CD4-positive, alpha-beta T cell treated with Interferon gamma for 1 hour (primary cell): ENCODE measurements around the gene SCT.
"Not testable (repeated sequence)": the region's sequence is repeated elsewhere in the genome, so short reads cannot be mapped to it uniquely, and the experiment has no call there.

Experiments used
- DNase-seq: peaks from one replicate; pipeline ENCODE4 v3.0.0-alpha.2; 2020

SCT gene, protein sequence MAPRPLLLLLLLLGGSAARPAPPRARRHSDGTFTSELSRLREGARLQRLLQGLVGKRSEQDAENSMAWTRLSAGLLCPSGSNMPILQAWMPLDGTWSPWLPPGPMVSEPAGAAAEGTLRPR

DNA sequence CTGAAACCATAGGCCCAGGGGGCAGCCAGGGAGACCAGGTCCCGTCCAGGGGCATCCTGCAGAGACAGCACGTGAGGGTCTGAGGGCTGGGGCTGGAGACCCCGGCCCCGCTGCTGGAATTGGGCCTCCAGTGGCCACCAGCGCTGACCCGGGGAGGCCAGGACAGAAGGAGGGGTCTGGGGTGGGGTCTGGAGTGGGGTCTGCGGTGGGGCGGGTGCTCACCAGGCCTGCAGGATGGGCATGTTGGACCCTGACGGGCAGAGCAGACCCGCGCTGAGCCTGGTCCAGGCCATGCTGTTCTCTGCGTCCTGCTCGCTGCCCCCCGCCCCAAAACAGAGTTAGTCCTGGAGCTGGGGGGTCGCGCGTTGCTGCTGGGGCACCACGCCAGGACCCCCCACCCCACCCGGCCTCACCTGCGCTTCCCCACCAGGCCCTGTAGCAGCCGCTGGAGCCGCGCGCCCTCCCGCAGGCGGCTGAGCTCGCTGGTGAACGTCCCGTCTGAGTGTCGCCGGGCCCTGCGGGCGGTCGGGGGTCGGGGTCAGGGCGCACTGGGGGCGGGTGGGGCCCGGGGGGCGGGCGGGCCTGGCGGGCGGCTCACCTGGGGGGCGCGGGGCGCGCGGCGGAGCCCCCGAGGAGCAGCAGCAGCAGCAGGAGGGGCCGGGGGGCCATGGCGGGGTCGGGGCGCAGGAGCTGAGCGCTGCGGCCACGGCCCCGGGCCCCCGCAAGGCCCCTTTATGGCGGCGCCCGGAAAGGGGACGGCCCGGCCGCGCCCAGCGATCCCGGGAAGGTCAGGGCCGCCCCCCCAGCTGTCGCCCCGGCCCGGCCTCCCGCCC, at the start of gene SCT:
TSS of gene SCT (minus strand) at position 707 of the 833 bp plus-strand sequence. CDS start at position 669, 38 bp downstream.
- DNase-seq: no peak

DNA sequence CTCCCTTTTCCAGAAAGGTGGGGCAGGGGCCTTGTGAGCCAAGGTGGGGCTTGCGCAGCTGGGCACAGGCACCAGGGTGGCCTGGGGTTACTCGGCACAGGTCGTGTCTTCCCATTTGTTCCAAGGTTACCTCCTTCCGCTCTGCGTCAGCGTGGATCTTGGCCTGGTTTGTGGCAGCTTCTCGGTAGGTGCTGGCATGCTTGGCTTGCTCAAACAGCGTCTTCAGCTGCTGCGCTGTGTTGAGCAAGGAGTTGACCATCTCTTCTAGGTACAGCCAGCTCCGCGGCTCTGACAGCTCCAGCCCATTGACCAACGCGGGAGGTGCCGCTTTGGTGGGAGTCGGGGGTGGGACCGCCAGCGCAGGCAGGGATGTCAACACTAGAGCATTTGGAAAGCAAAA, 47.4 kb upstream of the SCT start:
- no peak for DNase-seq

DNA sequence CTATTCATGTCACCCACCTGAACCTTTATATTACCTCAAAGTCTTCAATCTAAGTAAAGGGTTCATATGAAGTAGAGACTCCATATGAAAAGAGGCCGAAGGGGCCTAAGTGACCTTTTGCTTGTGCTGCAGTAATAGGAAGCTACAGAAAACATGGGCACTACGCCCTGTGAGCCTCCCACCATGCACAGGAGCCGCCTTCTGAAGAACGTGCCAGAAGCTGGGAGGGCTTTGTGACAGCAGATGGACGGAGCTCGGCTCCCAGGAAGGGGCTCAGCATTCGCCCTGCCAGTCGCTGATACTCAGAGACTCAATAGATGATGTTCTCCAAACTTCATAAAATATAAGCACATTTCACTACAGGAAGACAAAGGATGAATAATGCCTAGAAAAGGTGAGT, 46.9 kb upstream of the SCT start:
- DNase-seq: no peak

DNA sequence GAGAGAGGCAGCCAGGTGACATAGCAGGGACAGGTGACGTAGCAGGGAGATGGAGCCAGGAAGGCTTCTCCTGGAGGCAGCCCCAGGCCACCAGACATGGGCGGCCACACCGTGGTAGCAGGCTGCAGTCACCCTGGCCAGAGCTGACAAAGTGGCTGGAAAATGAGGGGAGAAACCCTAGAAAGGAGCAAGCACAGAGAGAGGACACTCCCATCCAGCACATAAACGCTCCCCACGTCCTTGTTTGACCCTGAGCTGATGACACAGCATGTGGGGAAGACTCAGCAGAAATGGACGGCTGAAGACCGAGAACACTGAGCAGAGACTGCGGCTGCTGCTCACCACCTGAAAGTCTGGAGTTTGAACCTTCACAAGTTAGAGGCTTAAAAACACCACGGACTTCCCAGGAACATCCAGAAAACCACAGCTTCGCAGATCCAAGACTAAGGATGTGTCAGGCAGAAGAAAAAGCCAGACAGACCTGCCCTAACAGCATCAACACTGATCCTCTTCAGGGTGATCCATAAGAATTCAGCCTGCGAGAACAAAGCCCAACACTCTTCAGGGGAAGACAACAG, 38.8 kb upstream of the SCT start:
- DNase-seq: no peak

DNA sequence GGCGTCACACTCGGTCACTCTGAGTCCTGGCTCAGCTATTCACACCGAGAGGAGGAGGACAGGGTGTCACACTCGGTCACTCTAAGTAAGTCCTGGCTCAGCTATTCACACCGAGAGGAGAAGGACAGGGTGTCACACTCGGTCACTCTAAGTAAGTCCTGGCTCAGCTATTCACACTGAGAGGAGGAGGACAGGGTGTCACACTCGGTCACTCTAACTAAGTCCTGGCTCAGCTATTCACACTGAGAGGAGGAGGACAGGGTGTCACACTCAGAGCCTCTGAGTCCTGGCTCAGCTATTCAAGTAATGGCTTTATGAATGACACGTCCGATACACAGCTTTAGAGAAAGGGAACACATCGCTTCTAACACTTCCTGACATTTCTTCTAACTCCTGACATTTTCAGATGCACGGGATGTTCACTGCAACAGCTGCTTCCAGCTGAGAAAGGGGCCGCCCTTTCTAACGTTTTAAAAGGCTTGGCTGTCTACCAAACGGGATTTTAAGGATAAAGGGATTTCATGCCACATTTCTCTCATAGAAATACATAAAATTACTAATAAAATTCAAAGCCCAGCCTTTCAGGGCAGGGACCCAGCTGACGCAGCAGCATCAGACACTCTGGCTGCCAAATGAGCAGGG, 38.2 kb upstream of the SCT start:
- no peak for DNase-seq

DNA sequence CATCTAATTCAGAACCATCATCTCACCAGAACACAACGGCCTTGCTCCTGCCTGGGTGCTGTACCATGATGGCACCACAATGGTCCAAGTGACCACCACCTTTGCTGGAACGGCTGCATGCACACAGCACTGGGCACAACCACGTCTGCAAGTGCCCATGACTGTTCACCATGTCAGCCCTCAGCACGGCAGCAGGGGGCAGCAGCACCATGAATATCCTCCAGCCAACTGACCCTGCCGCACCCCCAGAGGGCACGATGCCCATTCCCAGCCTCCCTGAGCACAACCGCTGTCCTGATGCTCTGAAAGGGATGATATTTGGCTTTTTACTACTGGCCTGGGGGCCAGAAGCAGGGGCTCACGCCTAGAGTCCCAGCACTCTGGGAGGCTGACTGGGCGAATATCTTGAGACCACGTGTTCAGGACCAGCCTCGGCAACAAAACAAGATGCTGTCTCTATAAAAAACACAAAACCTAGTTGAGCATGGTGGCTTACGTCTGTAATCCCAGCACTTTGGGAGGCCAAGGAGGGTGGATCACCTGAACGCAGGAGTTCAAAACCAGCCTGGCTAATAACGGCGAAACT, 35.8 kb upstream of the SCT start:
- peak; percentile 49 for DNase-seq

DNA sequence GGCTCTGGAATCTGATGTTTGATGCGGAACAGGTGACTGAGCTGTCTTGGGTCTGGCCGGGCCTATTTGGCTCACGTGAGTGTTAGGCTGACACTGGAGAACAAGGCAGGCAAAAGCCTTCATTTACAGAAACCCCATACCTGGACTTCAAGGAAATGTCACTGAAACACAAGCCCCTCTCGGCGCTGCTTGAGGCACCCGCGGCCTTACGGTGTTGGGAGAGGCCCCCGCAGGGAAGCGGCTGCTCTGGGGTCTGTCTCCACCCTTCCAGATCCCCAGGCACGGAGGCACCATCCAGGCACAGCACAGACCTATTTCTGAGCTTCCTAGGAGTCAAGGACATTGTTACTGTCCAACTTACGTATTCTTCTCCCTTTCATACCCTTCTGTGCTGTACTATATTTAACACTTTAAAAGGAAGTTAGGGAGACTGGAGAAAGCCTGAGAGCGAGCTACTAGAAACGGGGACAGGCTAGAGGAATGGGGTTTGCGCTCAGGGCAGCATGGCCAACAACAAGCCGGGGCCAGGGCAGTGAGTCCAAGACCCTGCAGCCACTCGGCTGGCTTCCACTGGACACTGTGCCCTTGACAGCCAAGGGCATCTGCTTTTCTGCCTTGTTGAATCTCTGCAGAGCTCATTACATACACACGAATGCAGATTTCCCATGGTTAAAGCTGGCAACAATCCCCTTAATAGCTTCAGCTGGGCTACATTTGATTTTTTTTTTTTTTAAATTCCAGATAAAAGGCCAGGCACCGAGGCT, 33.9 kb upstream of the SCT start:
- DNase-seq: no peak

DNA sequence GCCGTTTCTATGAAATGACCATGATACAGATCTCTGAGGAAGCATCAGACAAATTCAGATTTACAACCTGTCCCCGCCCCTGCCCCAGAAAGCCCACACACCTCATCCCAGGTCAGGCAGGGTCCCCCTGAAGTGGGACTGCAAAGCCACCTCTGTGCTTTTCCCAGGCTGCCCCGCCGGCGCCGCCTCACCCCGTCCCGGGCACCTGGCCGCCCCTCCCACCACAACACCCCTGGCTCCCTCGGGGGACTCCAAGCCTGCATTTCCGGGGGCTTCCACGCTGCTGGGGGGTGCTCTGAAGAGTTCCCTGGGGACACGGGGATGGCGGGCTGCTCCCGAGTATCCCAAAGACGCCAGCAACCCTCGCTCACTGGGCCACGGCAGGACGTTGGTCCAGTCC, 33.3 kb upstream of the SCT start:
- DNase-seq: no peak

DNA sequence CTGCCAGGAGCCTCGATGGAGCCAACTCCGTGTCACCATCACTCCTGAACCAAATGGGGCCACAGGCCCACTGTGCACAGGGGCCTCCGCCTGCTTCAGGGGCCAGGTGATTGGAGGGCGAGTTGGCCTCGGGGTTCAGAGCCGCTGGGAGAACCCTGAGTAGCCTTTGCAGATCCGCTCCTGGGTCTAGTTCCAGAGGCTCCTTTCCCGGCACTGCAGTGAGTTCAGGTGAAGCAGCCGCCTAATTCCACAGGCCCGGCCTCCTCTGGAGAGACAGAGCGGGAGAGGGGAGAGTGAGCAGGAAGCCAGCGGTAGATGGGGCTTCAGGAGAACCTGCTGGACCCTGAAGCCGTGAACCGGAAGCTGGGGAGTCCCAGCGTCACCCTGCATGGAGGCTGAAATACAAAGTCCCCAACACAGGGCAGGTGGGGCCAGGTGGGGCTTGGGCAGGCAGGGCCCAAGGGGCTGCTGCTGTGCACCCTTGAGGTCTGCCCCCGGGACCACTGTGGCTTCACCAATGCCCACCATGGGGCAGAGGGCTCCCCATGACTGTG, 32.6 kb upstream of the SCT start:
- DNase-seq: no peak

DNA sequence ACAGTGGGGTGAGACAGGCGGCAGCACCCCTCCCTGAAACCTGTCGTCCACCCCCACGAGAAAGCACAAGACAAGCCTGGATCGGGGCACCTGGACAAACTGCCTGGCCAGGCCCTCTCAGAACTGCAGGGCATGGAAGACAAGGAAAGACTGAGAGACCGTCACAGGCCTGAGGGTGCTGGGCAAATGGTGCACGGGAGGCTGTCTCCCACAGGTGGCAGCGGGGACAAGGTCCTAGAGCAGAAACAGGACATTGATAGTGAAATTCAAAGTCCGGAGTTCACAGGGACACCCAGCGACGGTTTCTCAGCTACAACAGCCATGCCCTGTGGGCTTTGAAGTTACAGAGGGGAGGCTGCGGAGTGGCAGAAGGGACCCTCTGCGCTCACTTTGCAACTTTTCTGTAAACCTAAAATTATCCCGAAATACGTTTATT, 30.7 kb upstream of the SCT start:
- no peak for DNase-seq

DNA sequence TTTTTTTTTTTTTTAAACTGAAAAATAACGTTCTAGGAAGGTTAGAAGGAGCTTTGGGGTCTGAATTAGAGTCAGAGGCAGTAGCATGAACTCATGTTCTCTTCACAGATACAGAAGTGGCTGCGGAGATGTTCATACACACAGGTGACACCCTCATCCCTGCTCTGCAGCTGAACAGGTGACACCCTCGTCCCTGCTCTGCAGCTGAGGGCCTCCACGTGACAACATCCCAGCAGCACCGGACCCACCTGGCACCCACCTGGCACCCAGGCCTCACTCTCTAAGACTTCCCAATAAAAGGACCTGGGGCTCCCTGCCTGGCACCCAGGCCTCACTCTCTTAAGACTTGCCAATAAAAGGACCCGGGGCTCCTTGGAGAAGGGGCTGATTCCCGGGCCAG, 29.9 kb upstream of the SCT start:
- DNase-seq: no peak

DNA sequence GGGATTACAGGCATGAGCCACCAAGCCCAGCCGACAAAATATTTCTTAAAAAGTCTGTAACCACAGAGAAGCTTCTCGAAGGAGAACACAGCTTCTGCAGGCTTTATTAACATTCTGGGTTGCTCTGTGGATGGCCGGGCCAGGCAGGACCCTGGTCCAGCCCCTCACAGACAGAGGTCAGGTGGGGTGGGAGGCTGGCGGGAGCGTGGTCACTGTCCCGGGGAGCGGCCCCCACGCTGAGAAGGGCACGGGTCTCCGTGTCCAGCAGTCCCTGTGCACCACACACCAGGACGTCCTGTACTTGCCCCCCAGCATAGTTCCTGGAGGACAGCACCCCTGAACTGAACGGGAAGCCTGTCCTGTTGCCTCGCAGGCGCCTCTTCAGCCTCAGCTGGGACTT, 29.4 kb upstream of the SCT start:
- DNase-seq: no peak

DNA sequence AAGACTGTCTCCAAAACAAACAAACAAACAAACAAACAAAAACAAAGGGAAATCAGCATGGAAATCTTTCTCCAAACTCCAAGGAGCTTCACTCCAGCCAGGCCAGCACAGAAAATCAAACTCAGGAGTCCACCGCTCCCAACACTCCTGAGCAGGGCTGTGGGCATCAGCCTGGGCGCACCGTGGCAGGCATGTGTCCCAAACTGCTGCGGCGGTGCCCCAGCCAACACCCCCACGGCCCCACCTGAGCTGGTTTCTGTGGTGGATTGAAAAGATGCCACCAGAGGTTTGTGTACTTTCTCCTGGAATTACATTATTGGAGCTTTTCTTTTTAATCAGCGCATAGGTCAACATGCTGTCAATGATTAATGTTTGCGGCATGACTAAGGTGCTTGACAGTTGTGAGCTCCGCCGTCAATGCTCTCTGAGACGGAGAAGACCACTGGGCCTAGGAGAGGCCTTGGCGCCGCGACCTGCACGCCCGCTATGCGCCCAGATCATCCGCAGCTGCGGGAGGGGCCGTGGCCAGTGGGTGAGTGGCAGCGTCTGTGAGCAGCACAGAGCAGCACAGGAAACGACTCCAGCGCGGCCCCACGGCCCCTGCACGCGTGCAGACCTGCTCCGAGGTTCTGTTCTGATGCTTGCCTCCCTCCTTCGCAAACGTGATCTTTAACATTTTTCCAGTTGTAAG, 28.2 kb upstream of the SCT start:
- DNase-seq: no peak

DNA sequence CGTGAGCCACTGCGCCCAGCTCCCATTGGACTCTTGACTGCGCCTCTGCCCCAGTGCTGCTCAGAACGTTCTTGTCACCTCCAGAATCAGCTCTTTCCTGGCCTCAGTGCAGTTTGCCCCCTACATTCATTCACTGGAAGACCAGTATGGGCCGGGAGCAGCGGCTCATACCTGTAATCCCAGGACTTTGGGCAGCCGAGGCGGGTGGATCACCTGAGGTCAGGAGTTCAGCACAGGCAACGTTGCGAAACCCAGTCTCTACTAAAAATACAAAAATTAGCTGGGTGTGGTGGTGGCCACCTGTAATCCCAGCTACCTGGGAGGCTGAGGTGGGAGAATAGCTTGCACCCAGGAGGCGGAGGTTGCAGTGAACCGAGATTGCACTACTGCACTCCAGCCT, 27.5 kb upstream of the SCT start:
- DNase-seq: not testable (repeated sequence)

DNA sequence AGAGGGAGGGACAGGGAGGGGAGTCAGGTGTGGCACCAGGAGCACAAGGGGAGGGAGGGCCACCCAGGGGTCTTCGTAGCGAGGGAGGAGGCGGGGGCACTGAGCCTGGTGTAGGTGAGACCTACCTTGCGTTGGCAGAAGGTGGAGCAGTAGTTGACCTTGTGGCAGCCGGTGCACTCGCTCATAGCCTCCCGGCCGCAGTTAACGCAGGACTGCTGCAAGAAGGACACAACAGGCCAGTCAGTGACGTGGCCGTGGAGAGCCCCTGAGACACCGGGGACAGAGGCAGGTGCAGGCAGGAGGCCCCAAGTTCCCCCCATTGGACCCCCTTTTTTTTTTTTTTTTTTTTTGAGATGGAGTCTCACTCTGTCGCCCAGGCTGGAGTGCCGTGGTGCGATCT, 26.9 kb upstream of the SCT start:
- no peak for DNase-seq

DNA sequence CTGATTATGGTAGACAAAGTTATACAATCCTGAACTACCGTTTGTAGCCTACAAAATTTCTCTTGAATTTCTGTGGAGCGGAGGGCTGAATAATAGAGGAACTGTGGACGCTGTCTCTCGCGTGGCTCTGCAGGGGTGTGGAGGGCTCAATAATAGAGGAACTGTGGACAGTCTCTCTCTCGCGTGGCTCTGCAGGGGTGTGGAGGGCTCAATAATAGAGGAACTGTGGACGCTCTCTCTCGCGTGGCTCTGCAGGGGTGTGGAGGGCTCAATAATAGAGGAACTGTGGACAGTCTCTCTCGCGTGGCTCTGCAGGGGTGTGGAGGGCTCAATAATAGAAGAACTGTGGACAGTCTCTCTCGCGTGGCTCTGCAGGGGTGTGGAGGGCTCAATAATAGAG, 26.2 kb upstream of the SCT start:
- peak; percentile 13 for DNase-seq

DNA sequence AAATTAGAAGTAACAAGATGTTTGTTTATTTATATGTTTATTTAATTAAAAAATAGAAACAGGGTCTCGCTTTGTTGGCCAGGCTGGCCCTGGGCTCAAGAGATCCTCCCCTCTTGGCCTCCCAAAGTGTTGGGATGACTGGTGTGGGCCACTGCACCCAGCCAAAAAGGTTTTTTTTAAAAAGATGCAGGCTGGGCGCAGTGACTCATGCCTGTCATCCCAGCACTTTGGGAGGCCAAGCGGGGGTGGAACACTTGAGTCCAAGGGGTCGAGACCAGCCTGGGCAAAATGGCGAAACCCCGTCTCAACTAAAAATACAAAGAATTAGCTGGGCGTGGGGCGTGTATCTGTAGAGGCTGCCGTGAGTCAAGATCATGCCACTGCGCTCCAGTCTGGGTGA, 23.5 kb upstream of the SCT start:
- no peak for DNase-seq

DNA sequence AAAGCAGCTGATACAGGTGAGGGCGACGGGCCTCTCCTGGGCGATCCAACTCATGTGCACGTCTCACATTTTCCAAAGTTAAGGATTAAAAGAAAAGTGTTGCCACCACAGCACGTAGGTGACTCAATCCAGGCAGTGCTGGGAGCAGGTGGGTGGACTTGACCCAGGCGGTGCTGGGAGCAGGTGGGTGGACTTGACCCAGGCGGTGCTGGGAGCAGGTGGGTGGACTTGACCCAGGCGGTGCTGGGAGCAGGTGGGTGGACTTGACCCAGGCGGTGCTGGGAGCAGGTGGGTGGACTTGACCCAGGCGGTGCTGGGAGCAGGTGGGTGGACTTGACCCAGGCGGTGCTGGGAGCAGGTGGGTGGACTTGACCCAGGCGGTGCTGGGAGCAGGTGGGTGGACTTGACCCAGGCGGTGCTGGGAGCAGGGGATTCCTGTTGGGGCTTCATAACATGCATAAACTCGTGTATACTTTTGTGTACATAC, 20.7 kb upstream of the SCT start:
- not testable (repeated sequence) for DNase-seq

DNA sequence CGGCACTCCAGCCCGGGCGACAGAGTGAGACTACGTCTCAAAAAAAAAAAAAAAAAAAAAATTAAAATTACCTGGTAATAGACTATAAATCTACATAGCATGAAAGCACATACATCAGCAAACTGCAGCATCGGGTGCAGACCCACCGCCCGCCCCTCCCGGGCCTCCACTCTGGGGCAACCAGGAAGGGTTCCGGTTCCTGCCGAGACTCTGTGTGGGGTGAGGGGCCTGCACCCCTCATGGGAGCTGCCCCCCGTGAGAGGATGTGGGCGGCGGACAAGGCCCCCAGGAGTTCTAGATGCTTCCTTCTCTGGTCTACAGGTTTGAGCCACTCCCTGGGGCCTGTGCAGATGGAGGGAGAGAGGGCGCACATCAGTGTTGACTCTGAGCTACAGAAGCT, 19.2 kb upstream of the SCT start:
- no peak for DNase-seq

DNA sequence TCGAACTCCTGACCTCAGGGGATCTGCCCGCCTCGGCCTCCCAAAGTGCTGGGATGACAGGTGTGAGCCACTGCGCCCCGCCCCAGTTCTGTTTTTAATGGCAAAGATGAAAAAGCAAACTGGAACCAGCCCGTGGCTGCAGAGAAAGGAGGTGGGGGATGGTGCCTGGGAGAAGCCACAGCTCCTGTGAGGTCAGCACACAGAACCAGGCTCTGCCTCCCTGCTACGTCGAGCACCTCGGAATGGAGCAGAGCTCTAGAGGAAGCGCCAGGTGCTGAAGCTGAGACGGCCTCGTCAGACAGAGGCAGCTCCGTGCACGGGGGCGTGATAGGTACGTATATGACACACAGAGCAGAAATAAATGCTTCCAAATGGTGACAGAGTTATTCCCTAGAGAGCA, 18.6 kb upstream of the SCT start:
- DNase-seq: no peak

DNA sequence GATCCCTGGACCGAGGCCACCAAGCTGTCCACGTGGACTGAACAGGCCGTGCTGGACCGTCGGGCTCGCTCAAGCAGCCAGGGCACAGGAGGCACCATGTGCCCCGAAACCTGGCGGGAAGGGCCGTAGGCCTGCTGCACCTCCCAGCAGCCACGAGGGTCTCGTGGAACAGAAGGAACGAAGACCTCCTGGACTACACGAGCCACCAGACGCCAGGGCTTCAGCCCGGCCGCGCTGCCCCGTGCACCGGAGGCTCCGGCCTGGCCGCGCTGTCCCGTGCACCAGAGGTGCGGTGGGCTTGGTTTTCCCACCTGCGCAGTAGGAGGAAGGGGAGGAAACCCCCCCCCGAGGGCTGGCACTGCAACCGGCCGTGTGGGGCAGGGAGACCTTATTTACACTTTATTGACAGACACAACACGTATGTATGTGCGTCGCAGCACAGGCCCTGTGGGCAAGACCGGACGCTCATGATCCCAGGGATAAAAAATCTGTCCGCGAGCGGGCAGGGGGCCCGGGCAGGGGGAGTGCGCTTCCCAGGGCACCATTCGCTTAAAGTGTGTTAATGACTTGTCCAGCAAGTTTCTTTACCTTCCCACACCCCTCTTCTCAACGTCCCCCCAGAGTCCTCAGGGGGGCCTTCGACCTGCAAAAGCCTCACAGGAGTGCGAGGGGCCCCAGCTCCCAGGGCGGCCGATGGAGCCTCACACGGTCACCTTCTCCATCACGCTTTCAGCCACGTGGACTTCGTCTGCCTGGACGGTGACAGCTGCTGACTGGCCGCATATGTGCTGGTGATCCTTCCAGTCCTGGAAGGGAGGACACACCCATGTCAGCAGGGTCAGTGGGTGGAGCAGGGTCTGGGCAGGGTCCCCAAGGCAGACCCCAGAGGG, 17.1 kb upstream of the SCT start:
- DNase-seq: no peak
